SK-N-MC (cell line): ENCODE measurements around the gene GRIPAP1.
A peak's percentile ranks its signal among the peaks of the same experiment; 100 is the strongest.

Experiments
- DNase-seq: peaks from one replicate; pipeline ENCODE4 v3.0.0-alpha.2; 2011; ENCODE audit warnings: low read depth, low spot score
- H3K27ac ChIP-seq: fragments of 200-600 bp; sonication (generic); 2 replicates; pipeline ENCODE4 v1.5.1; 2016; ENCODE audit warnings: mixed run types
- H3K36me3 ChIP-seq: fragments of 200-600 bp; sonication (generic); 2 replicates; pipeline ENCODE4 v1.6.1; 2017; ENCODE audit warnings: antibody characterized with exemption, low read length, mixed read lengths; ENCODE audit not compliant: insufficient read depth
- H3K4me3 ChIP-seq: fragments of 200-600 bp; sonication (generic); 2 replicates; pipeline ENCODE4 v1.5.1; 2016
- H3K9ac ChIP-seq: fragments of 200-600 bp; sonication (generic); 2 replicates; pipeline ENCODE4 v1.8.0; 2017; ENCODE audit warnings: mixed run types, mixed read lengths; ENCODE audit not compliant: insufficient read length
- H3K9me3 ChIP-seq: fragments of 200-600 bp; sonication (generic); 2 replicates; pipeline ENCODE4 v1.6.1; 2017; ENCODE audit warnings: low read depth, mild to moderate bottlenecking, antibody characterized with exemption, low read length, moderate library complexity, mixed read lengths
- EZH2 ChIP-seq: fragments of 200-600 bp; sonication (generic); IDR thresholded peaks from one replicate; pipeline ENCODE4 v1.6.1; 2017; ENCODE audit warnings: antibody characterized with exemption
- FOXP2 ChIP-seq: optimal IDR thresholded peaks from 2 replicates; pipeline ENCODE3; 2011; ENCODE audit warnings: mild to moderate bottlenecking, moderate library complexity; ENCODE audit not compliant: insufficient read depth; ENCODE audit errors: extremely low read length, control extremely low read depth
- POLR2AphosphoS5 ChIP-seq: IDR thresholded peaks from 2 replicates; pipeline ENCODE4 v1.6.1; 2012; ENCODE audit warnings: mild to moderate bottlenecking, low read depth, low read length, borderline replicate concordance

Gene GRIPAP1

GRCh38 chrX:48971249-48972219, 30.5 kb downstream of the GRIPAP1 start, which contains the start of gene KCND1:
Gene KCND1, minus strand, starts transcription at chrX:48971844. Its CDS starts 1,573 bp downstream, at chrX:48970271.
- Histone ChIP-seq H3K27ac (peak within 1 kb of the TSS; percentile 57), H3K36me3 (no peaks in the 10 kb centered on the region; the same call in 1 of the 2 replicates), H3K4me3 (peak within 1 kb of the TSS; percentile 76), H3K9me3 (no peaks in the 10 kb centered on the region), H3K9ac (no peak within 1 kb of the TSS)
- DNase-seq, result peak; percentile 24
- TF ChIP-seq POLR2AphosphoS5, result peak; percentile 36; the same call in 1 of the 2 replicates
- no peak for TF ChIP-seq FOXP2
- TF ChIP-seq EZH2, result no peak

DNA sequence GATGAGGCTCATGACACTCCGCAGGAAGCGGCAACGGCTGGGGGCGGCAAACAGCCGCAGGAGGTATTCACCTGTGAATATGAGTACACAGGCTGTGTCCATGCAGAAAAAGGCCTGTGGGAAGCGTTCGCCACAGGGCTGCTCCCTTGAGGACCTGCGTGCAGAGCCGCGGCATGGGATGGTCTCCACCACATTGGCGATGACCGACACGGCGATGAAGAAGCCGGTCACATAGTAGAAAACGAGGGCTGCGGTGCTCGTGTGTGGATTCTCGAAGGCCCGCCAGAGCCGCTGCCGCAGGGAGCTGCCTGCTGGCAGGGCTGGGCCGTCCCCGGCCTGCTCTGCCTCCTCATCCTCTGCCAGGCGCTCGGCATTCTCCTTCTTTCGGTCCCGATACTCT, 32.6 kb downstream of the GRIPAP1 start:
- H3K4me3 ChIP-seq, result no peak overlapping the region
- no peak for DNase-seq
- TF ChIP-seq EZH2 (no peak), POLR2AphosphoS5 (no peak), FOXP2 (no peak)
- no peak overlapping the region for H3K27ac ChIP-seq
- no peaks in the 10 kb centered on the region for H3K36me3 ChIP-seq
- H3K9me3 ChIP-seq, result no peaks in the 10 kb centered on the region
- H3K9ac ChIP-seq, result no peak overlapping the region

DNA sequence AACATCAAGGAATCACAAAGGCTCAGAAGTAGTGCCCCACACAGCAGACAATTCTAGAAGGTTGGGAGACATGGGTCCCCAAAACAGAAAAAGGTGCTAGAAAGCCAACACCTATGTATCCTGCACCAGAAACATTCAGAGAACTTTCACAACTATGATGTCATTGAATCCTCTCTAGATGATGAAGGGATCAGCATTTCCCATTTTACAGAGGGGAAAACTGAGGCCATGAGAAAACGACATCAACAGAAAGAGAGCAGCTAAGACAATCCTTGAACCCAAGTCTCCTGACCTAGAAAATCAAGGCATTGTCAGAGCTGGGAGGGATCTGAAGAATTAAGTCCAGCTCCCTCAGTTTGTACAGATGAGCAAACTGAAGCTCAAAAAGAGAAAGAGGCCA, 33.7 kb downstream of the GRIPAP1 start:
- DNase-seq, result no peak
- Histone ChIP-seq H3K27ac (no peak overlapping the region), H3K9ac (no peak overlapping the region), H3K36me3 (no peaks in the 10 kb centered on the region), H3K9me3 (no peaks in the 10 kb centered on the region), H3K4me3 (no peak overlapping the region)
- no peak for TF ChIP-seq POLR2AphosphoS5
- TF ChIP-seq FOXP2, result no peak
- no peak for TF ChIP-seq EZH2

GRCh38 chrX:48966796-48967579, 35.1 kb downstream of the GRIPAP1 start:
- Histone ChIP-seq H3K27ac (no peak overlapping the region), H3K9ac (no peak overlapping the region), H3K4me3 (no peak overlapping the region), H3K9me3 (no peaks in the 10 kb centered on the region), H3K36me3 (no peaks in the 10 kb centered on the region)
- DNase-seq, result no peak
- TF ChIP-seq EZH2 (no peak), POLR2AphosphoS5 (no peak), FOXP2 (no peak)

GRCh38 chrX:48965959-48966358, 36.1 kb downstream of the GRIPAP1 start:
- no peak overlapping the region for H3K9ac ChIP-seq
- no peak for DNase-seq
- TF ChIP-seq EZH2 (no peak), POLR2AphosphoS5 (no peak), FOXP2 (no peak)
- H3K9me3 ChIP-seq, result no peaks in the 10 kb centered on the region
- H3K27ac ChIP-seq, result no peak overlapping the region
- no peaks in the 10 kb centered on the region for H3K36me3 ChIP-seq
- H3K4me3 ChIP-seq, result no peak overlapping the region

- no peak overlapping the region for H3K9ac ChIP-seq
- no peak for DNase-seq
- no peaks in the 10 kb centered on the region for H3K9me3 ChIP-seq
- H3K4me3 ChIP-seq, result no peak overlapping the region
- H3K27ac ChIP-seq, result no peak overlapping the region
- no peaks in the 10 kb centered on the region for H3K36me3 ChIP-seq
- TF ChIP-seq EZH2, result no peak
- TF ChIP-seq FOXP2, result no peak
These were observed 40.4 kb downstream of the GRIPAP1 start for GRCh38 chrX:48961585-48962091.

GRCh38 chrX:48960291-48960690, 41.8 kb downstream of the GRIPAP1 start:
- no peak overlapping the region for H3K4me3 ChIP-seq
- DNase-seq, result no peak
- no peaks in the 10 kb centered on the region; the same call in 1 of the 2 replicates for H3K36me3 ChIP-seq
- H3K9ac ChIP-seq, result no peak overlapping the region
- no peaks in the 10 kb centered on the region for H3K9me3 ChIP-seq
- H3K27ac ChIP-seq, result no peak overlapping the region
- TF ChIP-seq EZH2, result no peak
- TF ChIP-seq FOXP2, result no peak
- no peak for TF ChIP-seq POLR2AphosphoS5

- Histone ChIP-seq H3K9ac (peak overlapping the region; percentile 72), H3K27ac (peak overlapping the region; percentile 98)
- no peak for DNase-seq
These were observed 43.4 kb downstream of the GRIPAP1 start for GRCh38 chrX:48958635-48959094.

More at GRCh38 chrX:48958635-48959094, 43.4 kb downstream of the GRIPAP1 start:
- H3K4me3 ChIP-seq, result peak overlapping the region; percentile 83
- TF ChIP-seq EZH2 (no peak), POLR2AphosphoS5 (no peak; the same call in 1 of the 2 replicates), FOXP2 (no peak)
- no peaks in the 10 kb centered on the region for H3K9me3 ChIP-seq
- H3K36me3 ChIP-seq, result peaks cover 3% of the 10 kb centered on the region; the same call in 1 of the 2 replicates
